ENCODE results near the gene PYGO2. TPM values are rescaled to one million over a fixed set of nuclear protein-coding genes. Genes with fewer than 3 reads are reported as not detected.

PYGO2 gene
- polyA plus RNA-seq, 1 donor (not counting 4 experiments of a cell fraction or from before 2014, with no cell fraction given), result 15.1 TPM

DNA sequence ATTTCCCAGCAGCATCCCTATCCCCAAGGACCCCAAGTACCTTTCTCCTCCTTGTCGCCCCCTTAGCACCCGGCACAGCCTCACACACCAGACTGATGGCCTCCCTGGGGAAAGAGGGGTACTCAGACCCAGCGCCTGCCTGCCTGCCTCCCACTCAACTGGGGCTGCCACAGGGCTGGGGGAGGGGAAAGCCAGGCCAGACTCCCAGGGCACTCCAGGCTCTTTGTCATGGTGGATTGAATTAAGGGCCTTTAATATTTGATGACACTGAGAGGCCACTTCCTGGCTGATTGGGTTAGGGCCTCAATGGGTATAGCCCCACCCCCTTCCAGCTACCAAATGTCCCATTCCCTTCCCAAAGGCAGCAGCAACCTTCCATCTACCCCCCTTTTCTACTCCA is 7.1 kb upstream of the PYGO2 start:
- Histone ChIP-seq H3K27me3 (ENCODE audit: control insufficient read depth, extremely low read depth, insufficient read depth, low read length) (no peaks in the 10 kb centered on the region), H3K4me1 (ENCODE audit: control insufficient read depth, extremely low read depth, insufficient read depth, low read length) (peaks cover 50% of the 10 kb centered on the region), H3K36me3 (ENCODE audit: control insufficient read depth in 2 of 2, extremely low read depth in 1 of 2, insufficient read depth in 2 of 2, low read length in 2 of 2) (peaks cover 30 to 46% of the 10 kb centered on the region in 2 experiments), H3K9ac (ENCODE audit: control insufficient read depth, extremely low read depth, insufficient read depth, low read length) (peak overlapping the region; percentile 79), H3K79me2 (ENCODE audit: control insufficient read depth, insufficient read depth, low read length) (peaks cover 53% of the 10 kb centered on the region), H3K27ac (ENCODE audit: control insufficient read depth, insufficient read depth, low read length) (no peak overlapping the region), H3K4me3 (ENCODE audit: control insufficient read depth in 2 of 3, extremely low read depth in 1 of 3, insufficient read depth in 2 of 3, low read depth in 1 of 3, low read length in 3 of 3) (peak overlapping the region in 2 of 3 experiments; percentile 52 to 71), H2AFZ (ENCODE audit: control insufficient read depth, low read length) (no peak overlapping the region), H3K4me2 (ENCODE audit: control insufficient read depth, extremely low read depth, insufficient read depth, low read depth, low read length) (peak overlapping the region; percentile 76), H3K9me1 (ENCODE audit: control insufficient read depth, extremely low read depth, insufficient read depth, low read length) (no peaks in the 10 kb centered on the region), H4K20me1 (ENCODE audit: control insufficient read depth, extremely low read depth, insufficient read depth, low read length) (no peaks in the 10 kb centered on the region), H3K9me3 (ENCODE audit: control insufficient read depth, low read depth, low read length) (no peaks in the 10 kb centered on the region)
- FAIRE-seq (no peak), DNase-seq (ENCODE audit: low read depth, low spot score) (no peak)
- TF ChIP-seq, protein P1, sequence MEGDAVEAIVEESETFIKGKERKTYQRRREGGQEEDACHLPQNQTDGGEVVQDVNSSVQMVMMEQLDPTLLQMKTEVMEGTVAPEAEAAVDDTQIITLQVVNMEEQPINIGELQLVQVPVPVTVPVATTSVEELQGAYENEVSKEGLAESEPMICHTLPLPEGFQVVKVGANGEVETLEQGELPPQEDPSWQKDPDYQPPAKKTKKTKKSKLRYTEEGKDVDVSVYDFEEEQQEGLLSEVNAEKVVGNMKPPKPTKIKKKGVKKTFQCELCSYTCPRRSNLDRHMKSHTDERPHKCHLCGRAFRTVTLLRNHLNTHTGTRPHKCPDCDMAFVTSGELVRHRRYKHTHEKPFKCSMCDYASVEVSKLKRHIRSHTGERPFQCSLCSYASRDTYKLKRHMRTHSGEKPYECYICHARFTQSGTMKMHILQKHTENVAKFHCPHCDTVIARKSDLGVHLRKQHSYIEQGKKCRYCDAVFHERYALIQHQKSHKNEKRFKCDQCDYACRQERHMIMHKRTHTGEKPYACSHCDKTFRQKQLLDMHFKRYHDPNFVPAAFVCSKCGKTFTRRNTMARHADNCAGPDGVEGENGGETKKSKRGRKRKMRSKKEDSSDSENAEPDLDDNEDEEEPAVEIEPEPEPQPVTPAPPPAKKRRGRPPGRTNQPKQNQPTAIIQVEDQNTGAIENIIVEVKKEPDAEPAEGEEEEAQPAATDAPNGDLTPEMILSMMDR (optimal IDR thresholded peaks at IDR 0.05 in 1 of 3, IDR thresholded peaks at IDR 0.05 in 1 of 3, conservative IDR thresholded peaks at IDR 0.05 in 1 of 3; ENCODE audit: extremely low read depth in 1 of 3, insufficient read depth in 2 of 3, low read length in 3 of 3), result no peak
- no peak for TF ChIP-seq EZH2 (IDR thresholded peaks at IDR 0.05; ENCODE audit: low read length)
- dilution Hi-C loops (cut with MboI; ENCODE audit: extremely low pct_ligation_motif_present, low sequenced_read_pairs), result no loop called here

DNA sequence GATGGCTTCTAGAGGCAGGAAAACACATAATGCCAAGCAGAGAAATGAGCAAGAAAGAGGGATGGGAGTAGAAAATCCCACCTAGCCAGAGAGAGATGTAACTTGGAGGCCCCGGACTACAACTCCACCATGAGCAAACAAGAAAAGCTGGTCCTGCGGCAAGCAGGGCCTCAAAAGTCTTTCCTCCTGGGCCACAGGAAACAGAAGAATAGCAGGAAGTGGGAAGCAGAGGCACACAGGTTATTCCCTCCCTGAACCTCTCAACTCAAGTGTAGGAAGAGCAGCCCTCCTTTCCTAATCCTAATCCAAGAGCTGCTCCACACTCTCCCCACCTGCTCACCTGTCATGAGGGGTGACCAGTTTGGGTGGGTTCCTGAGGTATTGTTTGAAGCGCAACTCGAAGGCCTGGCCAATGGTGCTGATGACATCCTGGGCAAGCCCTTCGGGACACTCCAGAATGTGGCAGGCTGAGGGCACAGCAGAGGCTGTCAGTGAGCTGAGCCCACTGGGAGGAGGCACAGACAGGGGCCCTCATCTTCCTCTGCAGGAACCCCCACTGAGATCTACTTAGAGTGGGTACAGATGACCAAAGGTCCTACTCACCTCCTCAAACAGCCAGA is 5.9 kb upstream of the PYGO2 start:
- FAIRE-seq, result no peak
- no peak overlapping the region for H3K27ac ChIP-seq (ENCODE audit: control insufficient read depth, insufficient read depth, low read length)
- dilution Hi-C loops (cut with MboI; ENCODE audit: extremely low pct_ligation_motif_present, low sequenced_read_pairs), result no loop called here
- no peak overlapping the region for H3K4me3 ChIP-seq (ENCODE audit: control insufficient read depth in 2 of 3, extremely low read depth in 1 of 3, insufficient read depth in 2 of 3, low read depth in 1 of 3, low read length in 3 of 3)
- H3K27me3 ChIP-seq (ENCODE audit: control insufficient read depth, extremely low read depth, insufficient read depth, low read length), result no peaks in the 10 kb centered on the region
- TF ChIP-seq EZH2 (IDR thresholded peaks at IDR 0.05; ENCODE audit: low read length), result no peak
- TF ChIP-seq, protein P1 (optimal IDR thresholded peaks at IDR 0.05 in 1 of 3, IDR thresholded peaks at IDR 0.05 in 1 of 3, conservative IDR thresholded peaks at IDR 0.05 in 1 of 3; ENCODE audit: extremely low read depth in 1 of 3, insufficient read depth in 2 of 3, low read length in 3 of 3), result no peak
- H3K4me2 ChIP-seq (ENCODE audit: control insufficient read depth, extremely low read depth, insufficient read depth, low read depth, low read length), result peak overlapping the region; percentile 8
- no peak overlapping the region for H2AFZ ChIP-seq (ENCODE audit: control insufficient read depth, low read length)
- peaks cover 35 to 55% of the 10 kb centered on the region in 2 experiments for H3K36me3 ChIP-seq (ENCODE audit: control insufficient read depth in 2 of 2, extremely low read depth in 1 of 2, insufficient read depth in 2 of 2, low read length in 2 of 2)
- H3K9ac ChIP-seq (ENCODE audit: control insufficient read depth, extremely low read depth, insufficient read depth, low read length), result no peak overlapping the region
- H4K20me1 ChIP-seq (ENCODE audit: control insufficient read depth, extremely low read depth, insufficient read depth, low read length), result no peaks in the 10 kb centered on the region
- no peak for DNase-seq (ENCODE audit: low read depth, low spot score)
- peaks cover 53% of the 10 kb centered on the region for H3K79me2 ChIP-seq (ENCODE audit: control insufficient read depth, insufficient read depth, low read length)
- peaks cover 50% of the 10 kb centered on the region for H3K4me1 ChIP-seq (ENCODE audit: control insufficient read depth, extremely low read depth, insufficient read depth, low read length)
- H3K9me1 ChIP-seq (ENCODE audit: control insufficient read depth, extremely low read depth, insufficient read depth, low read length), result no peaks in the 10 kb centered on the region
- no peaks in the 10 kb centered on the region for H3K9me3 ChIP-seq (ENCODE audit: control insufficient read depth, low read depth, low read length)
